ENCODE measurements around the gene C6orf141.

Gene C6orf141

DNA sequence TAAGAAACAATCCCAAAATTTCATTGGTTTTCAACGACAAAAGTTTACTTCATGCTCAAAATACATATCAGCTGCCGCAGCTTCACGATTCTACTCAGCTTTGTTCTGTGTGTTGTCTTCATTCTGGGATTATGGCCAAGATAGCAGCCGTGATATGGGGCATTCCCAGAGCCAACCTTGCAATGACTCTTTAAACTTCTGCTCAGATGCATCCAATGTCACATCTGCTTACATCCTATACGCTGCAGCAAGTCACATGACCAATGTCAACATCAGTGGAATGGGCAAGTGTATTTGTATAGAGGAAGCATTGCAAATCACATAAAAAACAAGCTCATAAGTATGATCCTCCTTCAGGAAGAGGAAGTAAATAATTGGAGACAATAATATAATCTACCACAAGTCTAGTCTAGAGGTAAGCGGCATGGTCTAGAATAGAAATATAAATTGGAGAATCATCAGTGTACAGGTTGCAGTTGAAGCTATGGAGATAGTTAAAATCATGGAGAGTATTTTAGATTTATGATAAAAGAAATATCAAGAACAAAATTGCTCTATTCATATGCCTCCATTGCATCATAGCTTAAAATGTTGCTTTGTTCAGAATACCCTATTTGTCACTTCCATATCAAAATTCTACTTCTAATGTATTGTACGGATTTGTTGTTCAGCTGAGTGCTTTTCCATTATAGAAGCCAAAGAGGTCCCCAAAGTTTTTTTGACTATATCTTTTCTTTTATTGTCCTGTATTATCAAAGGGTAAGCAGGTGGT, 7.2 kb upstream of the C6orf141 start:
- TF ChIP-seq FOXP2 (optimal IDR thresholded peaks at IDR 0.05; ENCODE audit: borderline replicate concordance, extremely low read depth, extremely low read length, insufficient read depth) (no peak), TAF1 (IDR thresholded peaks at IDR 0.05; ENCODE audit: borderline replicate concordance, insufficient read depth, low read length) (no peak), REST (IDR thresholded peaks at IDR 0.05; ENCODE audit: insufficient read depth in 1 of 2, low read depth in 2 of 2, low read length in 2 of 2) (no peak), POLR2AphosphoS5 (IDR thresholded peaks at IDR 0.05; ENCODE audit: low read depth, low read length) (no peak)

- TF ChIP-seq TAF1 (IDR thresholded peaks at IDR 0.05; ENCODE audit: borderline replicate concordance, insufficient read depth, low read length): no peak
- TF ChIP-seq POLR2AphosphoS5 (IDR thresholded peaks at IDR 0.05; ENCODE audit: low read depth, low read length): no peak
- TF ChIP-seq SIN3A (IDR thresholded peaks at IDR 0.05; ENCODE audit: borderline replicate concordance, insufficient read depth, low read length): no peak
- TF ChIP-seq REST (IDR thresholded peaks at IDR 0.05; ENCODE audit: insufficient read depth in 1 of 2, low read depth in 2 of 2, low read length in 2 of 2): no peak
- no peak for TF ChIP-seq FOXP2 (optimal IDR thresholded peaks at IDR 0.05; ENCODE audit: borderline replicate concordance, extremely low read depth, extremely low read length, insufficient read depth)
These were observed 4.1 kb upstream of the C6orf141 start for GRCh38 chr6:49546331-49546730.

GRCh38 chr6:49548613-49549304, 1.7 kb upstream of the C6orf141 start:
- no peak for TF ChIP-seq FOXP2 (optimal IDR thresholded peaks at IDR 0.05; ENCODE audit: borderline replicate concordance, extremely low read depth, extremely low read length, insufficient read depth)
- TF ChIP-seq POLR2AphosphoS5 (IDR thresholded peaks at IDR 0.05; ENCODE audit: low read depth, low read length): no peak
- no peak for TF ChIP-seq SIN3A (IDR thresholded peaks at IDR 0.05; ENCODE audit: borderline replicate concordance, insufficient read depth, low read length)
- no peak for TF ChIP-seq TAF1 (IDR thresholded peaks at IDR 0.05; ENCODE audit: borderline replicate concordance, insufficient read depth, low read length)
- no peak for TF ChIP-seq REST (IDR thresholded peaks at IDR 0.05; ENCODE audit: insufficient read depth in 1 of 2, low read depth in 2 of 2, low read length in 2 of 2)

DNA sequence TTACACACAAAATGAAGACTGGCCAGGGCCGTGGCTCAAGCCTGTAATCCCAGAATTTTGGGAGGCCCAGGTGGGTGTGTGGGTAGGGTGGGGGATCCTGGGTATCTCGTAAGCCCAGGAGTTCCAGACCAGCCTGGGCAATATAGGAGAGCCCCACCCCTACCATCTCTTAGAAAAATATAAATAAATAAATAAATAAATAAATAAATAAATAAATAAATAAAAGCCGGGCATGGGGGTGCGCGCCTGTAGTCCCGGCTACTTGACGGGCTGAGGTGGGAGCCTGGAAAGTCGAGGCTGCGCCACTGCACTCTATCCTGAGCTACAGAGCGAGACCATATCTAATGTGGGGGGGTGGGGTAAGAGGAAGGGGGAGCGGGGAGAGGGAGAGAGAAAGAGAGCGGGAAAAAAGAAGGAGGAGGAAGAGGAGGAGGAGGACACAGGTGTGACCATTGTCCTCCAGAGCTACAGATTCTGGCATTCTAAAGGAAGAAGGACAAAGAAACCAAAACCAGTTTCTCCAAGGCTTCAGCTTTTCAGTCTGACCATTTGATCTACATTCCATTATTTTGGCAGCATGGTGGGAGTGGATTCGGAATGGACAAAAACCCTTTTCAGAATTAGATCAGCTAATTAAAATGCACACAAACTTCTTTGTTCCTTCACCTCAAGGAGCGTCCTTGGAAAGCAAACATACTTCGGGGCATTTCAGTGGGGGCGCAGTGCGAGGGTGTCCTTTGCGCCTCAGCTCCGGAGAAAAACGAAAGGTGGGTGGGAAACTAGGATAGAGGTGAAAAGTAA, 577 bp upstream of the C6orf141 start:
- TF ChIP-seq TAF1 (IDR thresholded peaks at IDR 0.05; ENCODE audit: borderline replicate concordance, insufficient read depth, low read length) (no peak), SIN3A (IDR thresholded peaks at IDR 0.05; ENCODE audit: borderline replicate concordance, insufficient read depth, low read length) (no peak), REST (IDR thresholded peaks at IDR 0.05; ENCODE audit: insufficient read depth in 1 of 2, low read depth in 2 of 2, low read length in 2 of 2) (no peak), FOXP2 (optimal IDR thresholded peaks at IDR 0.05; ENCODE audit: borderline replicate concordance, extremely low read depth, extremely low read length, insufficient read depth) (no peak), POLR2AphosphoS5 (IDR thresholded peaks at IDR 0.05; ENCODE audit: low read depth, low read length) (no peak)

Measured in PFSK-1 (cell line).